ENCODE measurements around the gene ZNF678.

Gene ZNF678

DNA sequence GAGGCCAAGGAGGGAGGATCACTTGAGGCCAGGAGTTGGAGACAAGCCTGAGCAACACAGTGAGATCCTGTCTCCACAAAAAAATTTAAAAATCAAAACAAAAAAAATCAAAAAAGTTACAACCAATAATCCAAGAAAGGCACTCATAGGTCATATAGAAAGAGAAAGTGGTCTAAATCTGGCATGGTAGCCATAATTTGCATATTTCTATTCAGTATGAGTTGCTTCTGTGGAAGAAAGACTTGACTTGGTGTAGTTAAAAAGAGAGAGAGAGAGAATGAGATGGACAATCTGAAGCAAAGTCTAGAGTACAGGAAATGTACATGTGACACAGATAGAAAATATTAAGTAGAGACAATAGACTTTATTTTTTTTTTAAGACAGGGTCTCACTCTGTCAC, 149.3 kb downstream of the ZNF678 start:
- TF ChIP-seq, protein P1, sequence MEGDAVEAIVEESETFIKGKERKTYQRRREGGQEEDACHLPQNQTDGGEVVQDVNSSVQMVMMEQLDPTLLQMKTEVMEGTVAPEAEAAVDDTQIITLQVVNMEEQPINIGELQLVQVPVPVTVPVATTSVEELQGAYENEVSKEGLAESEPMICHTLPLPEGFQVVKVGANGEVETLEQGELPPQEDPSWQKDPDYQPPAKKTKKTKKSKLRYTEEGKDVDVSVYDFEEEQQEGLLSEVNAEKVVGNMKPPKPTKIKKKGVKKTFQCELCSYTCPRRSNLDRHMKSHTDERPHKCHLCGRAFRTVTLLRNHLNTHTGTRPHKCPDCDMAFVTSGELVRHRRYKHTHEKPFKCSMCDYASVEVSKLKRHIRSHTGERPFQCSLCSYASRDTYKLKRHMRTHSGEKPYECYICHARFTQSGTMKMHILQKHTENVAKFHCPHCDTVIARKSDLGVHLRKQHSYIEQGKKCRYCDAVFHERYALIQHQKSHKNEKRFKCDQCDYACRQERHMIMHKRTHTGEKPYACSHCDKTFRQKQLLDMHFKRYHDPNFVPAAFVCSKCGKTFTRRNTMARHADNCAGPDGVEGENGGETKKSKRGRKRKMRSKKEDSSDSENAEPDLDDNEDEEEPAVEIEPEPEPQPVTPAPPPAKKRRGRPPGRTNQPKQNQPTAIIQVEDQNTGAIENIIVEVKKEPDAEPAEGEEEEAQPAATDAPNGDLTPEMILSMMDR (IDR thresholded peaks at IDR 0.05; ENCODE audit: low read depth, low read length) = no peak
- TF ChIP-seq EZH2phosphoT487 (IDR thresholded peaks at IDR 0.05; ENCODE audit: low read depth) = no peak
- Histone ChIP-seq H3K27ac (ENCODE audit: low read length) (no peak overlapping the region), H3K36me3 (replicated peaks; ENCODE audit: low read depth, low read length) (no peaks in the 10 kb centered on the region), H3K4me3 (ENCODE audit: low read length) (no peak overlapping the region), H3K27me3 (ENCODE audit: low read depth, low read length) (no peaks in the 10 kb centered on the region), H3K4me1 (ENCODE audit: low read length) (peaks cover 9% of the 10 kb centered on the region), H3K9ac (ENCODE audit: low read length) (no peak overlapping the region), H4K20me1 (ENCODE audit: insufficient read depth, low read length) (no peaks in the 10 kb centered on the region), H3K9me3 (ENCODE audit: insufficient read depth, low read length) (peaks cover 23% of the 10 kb centered on the region; the same call in 1 of the 2 replicates), H3K4me2 (ENCODE audit: low read length) (no peak overlapping the region), H3K79me2 (ENCODE audit: low read length) (no peaks in the 10 kb centered on the region), H2AFZ (ENCODE audit: low read depth, low read length) (no peak overlapping the region)

DNA sequence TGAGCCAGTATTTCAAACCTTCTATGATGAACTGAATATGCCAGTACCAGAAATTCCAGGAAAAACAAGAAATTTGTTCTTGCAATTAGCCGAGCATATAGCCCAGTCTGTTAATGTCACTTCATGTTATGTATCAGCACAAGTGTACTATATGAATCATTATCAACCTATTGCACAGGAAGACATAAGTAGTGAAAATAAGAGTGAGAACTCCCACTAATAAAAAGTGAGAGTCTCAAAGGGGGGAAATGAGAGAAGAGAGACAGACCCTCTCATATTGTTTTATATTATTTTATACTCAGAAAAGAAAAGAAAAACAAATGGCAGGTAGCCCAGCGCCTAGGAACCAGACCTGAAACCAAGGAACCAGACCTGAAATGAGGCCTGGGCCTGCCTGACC, 155.6 kb downstream of the ZNF678 start:
- H3K9me3 ChIP-seq (ENCODE audit: insufficient read depth, low read length) = peaks cover 20% of the 10 kb centered on the region; the same call in 1 of the 2 replicates
- TF ChIP-seq, protein P1 (IDR thresholded peaks at IDR 0.05; ENCODE audit: low read depth, low read length) = no peak
- no peak for TF ChIP-seq EZH2phosphoT487 (IDR thresholded peaks at IDR 0.05; ENCODE audit: low read depth)

DNA sequence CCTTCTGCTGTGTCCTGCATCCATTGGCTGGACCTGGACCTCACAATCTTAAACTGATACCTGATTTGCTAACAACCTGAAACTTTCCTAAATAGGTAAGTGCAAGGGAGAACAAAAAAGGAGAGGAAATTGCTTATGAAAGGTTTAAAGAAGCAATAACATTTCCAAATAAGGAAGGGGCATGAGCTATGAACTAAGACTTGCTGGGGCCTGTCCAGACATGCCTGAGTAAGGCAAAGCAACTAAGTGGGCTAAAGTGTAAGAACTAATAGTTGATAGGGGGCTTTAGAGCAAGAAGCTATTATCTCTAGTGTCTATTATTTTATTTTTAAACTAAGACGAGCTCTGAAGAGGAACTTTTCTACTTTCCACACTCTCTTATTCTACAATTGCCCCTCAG, 160.1 kb downstream of the ZNF678 start:
- TF ChIP-seq EZH2phosphoT487 (IDR thresholded peaks at IDR 0.05; ENCODE audit: low read depth) = no peak
- TF ChIP-seq, protein P1 (IDR thresholded peaks at IDR 0.05; ENCODE audit: low read depth, low read length) = no peak
- peak overlapping the region; percentile 6; the same call in 1 of the 2 replicates for H3K27ac ChIP-seq (ENCODE audit: low read length)

More for the DNA sequence above, 155.6 kb downstream of the ZNF678 start:
- H3K4me2 ChIP-seq (ENCODE audit: low read length) = no peak overlapping the region
- no peaks in the 10 kb centered on the region for H3K4me1 ChIP-seq (ENCODE audit: low read length)
- no peaks in the 10 kb centered on the region for H3K36me3 ChIP-seq (replicated peaks; ENCODE audit: low read depth, low read length)
- no peaks in the 10 kb centered on the region for H3K79me2 ChIP-seq (ENCODE audit: low read length)
- no peak overlapping the region for H2AFZ ChIP-seq (ENCODE audit: low read depth, low read length)
- H3K4me3 ChIP-seq (ENCODE audit: low read length) = no peak overlapping the region
- H3K9ac ChIP-seq (ENCODE audit: low read length) = no peak overlapping the region
- no peak overlapping the region for H3K27ac ChIP-seq (ENCODE audit: low read length)
- no peaks in the 10 kb centered on the region for H3K27me3 ChIP-seq (ENCODE audit: low read depth, low read length)
- H4K20me1 ChIP-seq (ENCODE audit: insufficient read depth, low read length) = no peaks in the 10 kb centered on the region

DNA sequence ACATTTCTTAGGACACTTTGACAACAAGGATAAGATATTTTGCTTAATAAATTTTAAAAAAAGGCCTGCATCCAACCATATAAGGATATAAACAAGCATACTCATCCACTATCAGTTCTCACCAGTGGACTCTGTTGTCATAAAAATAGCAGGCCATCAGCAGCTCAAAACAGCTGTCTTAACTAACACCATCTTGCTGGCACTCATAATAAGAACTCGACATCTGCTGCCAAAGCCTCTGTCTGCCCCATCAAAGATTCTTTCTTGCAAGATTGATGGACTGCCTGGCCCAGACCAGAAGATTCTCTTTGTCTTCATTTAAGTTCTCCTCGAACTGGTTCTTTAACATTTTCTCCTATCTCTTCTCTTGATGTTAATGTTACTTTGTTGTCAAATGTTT, 161.7 kb downstream of the ZNF678 start:
- Histone ChIP-seq H4K20me1 (ENCODE audit: insufficient read depth, low read length) (peaks cover 3% of the 10 kb centered on the region; the same call in 1 of the 2 replicates), H3K9ac (ENCODE audit: low read length) (no peak overlapping the region), H2AFZ (ENCODE audit: low read depth, low read length) (no peak overlapping the region), H3K27ac (ENCODE audit: low read length) (no peak overlapping the region), H3K4me2 (ENCODE audit: low read length) (no peak overlapping the region), H3K4me3 (ENCODE audit: low read length) (no peak overlapping the region), H3K79me2 (ENCODE audit: low read length) (peaks cover 12% of the 10 kb centered on the region; the same call in 1 of the 2 replicates), H3K9me3 (ENCODE audit: insufficient read depth, low read length) (peaks cover 12% of the 10 kb centered on the region; the same call in 1 of the 2 replicates), H3K27me3 (ENCODE audit: low read depth, low read length) (no peaks in the 10 kb centered on the region), H3K36me3 (replicated peaks; ENCODE audit: low read depth, low read length) (peaks cover 3% of the 10 kb centered on the region), H3K4me1 (ENCODE audit: low read length) (peaks cover 35% of the 10 kb centered on the region)
- TF ChIP-seq, protein P1 (IDR thresholded peaks at IDR 0.05; ENCODE audit: low read depth, low read length) = no peak
- no peak for TF ChIP-seq EZH2phosphoT487 (IDR thresholded peaks at IDR 0.05; ENCODE audit: low read depth)

More for the DNA sequence above, 160.1 kb downstream of the ZNF678 start:
- no peaks in the 10 kb centered on the region for H3K79me2 ChIP-seq (ENCODE audit: low read length)
- no peaks in the 10 kb centered on the region for H3K27me3 ChIP-seq (ENCODE audit: low read depth, low read length)
- no peak overlapping the region for H3K4me3 ChIP-seq (ENCODE audit: low read length)
- no peak overlapping the region for H3K4me2 ChIP-seq (ENCODE audit: low read length)
- H4K20me1 ChIP-seq (ENCODE audit: insufficient read depth, low read length) = no peaks in the 10 kb centered on the region
- no peak overlapping the region for H2AFZ ChIP-seq (ENCODE audit: low read depth, low read length)
- H3K9me3 ChIP-seq (ENCODE audit: insufficient read depth, low read length) = peaks cover 17% of the 10 kb centered on the region; the same call in 1 of the 2 replicates
- H3K4me1 ChIP-seq (ENCODE audit: low read length) = peaks cover 20% of the 10 kb centered on the region
- no peak overlapping the region for H3K9ac ChIP-seq (ENCODE audit: low read length)
- H3K36me3 ChIP-seq (replicated peaks; ENCODE audit: low read depth, low read length) = peaks cover 3% of the 10 kb centered on the region

Measured in OCI-LY3 (cell line).